OCI-LY1 (cell line): ENCODE measurements around the gene CLSTN2.

Source experiments
- H2AFZ ChIP-seq: fragments of 200-600 bp; sonication (generic), shearing (Covaris generic); 2 replicates; pipeline ENCODE4 v1.6.0; 2014; ENCODE audit warnings: antibody characterized with exemption, mild to moderate bottlenecking, low read length
- H3F3A ChIP-seq: fragments of 200-600 bp; sonication (generic), shearing (Covaris generic); 2 replicates; pipeline ENCODE4 v1.6.0; 2014; ENCODE audit warnings: mild to moderate bottlenecking, antibody characterized with exemption, low read length, moderate library complexity; ENCODE audit not compliant: insufficient read depth
- H3K27ac ChIP-seq: fragments of 200-600 bp; sonication (generic); 2 replicates; pipeline ENCODE4 v1.5.1; 2014; ENCODE audit warnings: low read length, mixed run types, mild to moderate bottlenecking, low read depth; ENCODE audit not compliant: poor library complexity, severe bottlenecking
- H3K27me3 ChIP-seq: fragments of 200-600 bp; sonication (generic); 2 replicates; pipeline ENCODE4 v1.6.0; 2014; ENCODE audit warnings: antibody characterized with exemption, mild to moderate bottlenecking, low read length, moderate library complexity; ENCODE audit not compliant: insufficient read depth
- H3K36me3 ChIP-seq: fragments of 200-600 bp; sonication (generic); 2 replicates; pipeline ENCODE4 v1.6.1; 2014; ENCODE audit warnings: mild to moderate bottlenecking, antibody characterized with exemption, low read length, moderate library complexity, mixed read lengths; ENCODE audit not compliant: insufficient read depth
- H3K4me1 ChIP-seq: fragments of 200-600 bp; sonication (generic); 2 replicates; pipeline ENCODE4 v1.5.1; 2014; ENCODE audit warnings: mild to moderate bottlenecking, low read length, moderate library complexity; ENCODE audit not compliant: insufficient read depth, severe bottlenecking
- H3K4me2 ChIP-seq: fragments of 200-600 bp; sonication (generic), shearing (Covaris generic); 2 replicates; pipeline ENCODE4 v1.6.1; 2014; ENCODE audit warnings: low read length
- H3K4me3 ChIP-seq: fragments of 200-600 bp; sonication (generic); 2 replicates; pipeline ENCODE4 v1.5.1; 2014; ENCODE audit warnings: low read length, low read depth, mild to moderate bottlenecking, mixed read lengths; ENCODE audit not compliant: poor library complexity, severe bottlenecking
- H3K79me2 ChIP-seq: fragments of 200-600 bp; shearing (Covaris generic); 2 replicates; pipeline ENCODE4 v1.6.1; 2016; ENCODE audit warnings: mixed run types, low read length, mixed read lengths; ENCODE audit not compliant: insufficient read depth
- H3K9ac ChIP-seq: fragments of 200-600 bp; sonication (generic), shearing (Covaris generic); 2 replicates; pipeline ENCODE4 v1.6.1; 2014; ENCODE audit warnings: mild to moderate bottlenecking, low read length, mixed read lengths
- H3K9me2 ChIP-seq: fragments of 200-600 bp; sonication (generic), shearing (Covaris generic); 2 replicates; pipeline ENCODE4 v1.6.1; 2014; ENCODE audit warnings: low read depth, mild to moderate bottlenecking, low read length, mixed read lengths
- H3K9me3 ChIP-seq: fragments of 200-600 bp; shearing (Covaris generic); 2 replicates; pipeline ENCODE4 v1.6.1; 2014; ENCODE audit warnings: low read length, mixed read lengths
- H4K20me1 ChIP-seq: fragments of 200-600 bp; sonication (generic), shearing (Covaris generic); 2 replicates; pipeline ENCODE4 v1.6.0; 2016; ENCODE audit warnings: mild to moderate bottlenecking, low read length; ENCODE audit not compliant: insufficient read depth
- CTCF ChIP-seq: fragments of 200-600 bp; sonication (generic), shearing (Covaris generic); IDR thresholded peaks from 2 replicates; pipeline ENCODE4 v1.5.1; 2017; ENCODE audit warnings: mild to moderate bottlenecking, antibody characterized with exemption, low read length, moderate library complexity, mixed read lengths
- EZH2 ChIP-seq: fragments of 200-600 bp; sonication (generic), shearing (Covaris generic); IDR thresholded peaks from 2 replicates; pipeline ENCODE4 v1.8.0; 2017; ENCODE audit warnings: borderline replicate concordance, mixed run types, mild to moderate bottlenecking, antibody characterized with exemption, low read length, moderate library complexity, mixed read lengths

The CLSTN2 gene

GRCh38 chr3:140077406-140077805, 142.4 kb downstream of the CLSTN2 start:
- TF ChIP-seq CTCF = no peak
- no peak for TF ChIP-seq EZH2
- no peak overlapping the region for H3K4me2 ChIP-seq

GRCh38 chr3:140078343-140078742, 143.4 kb downstream of the CLSTN2 start:
- Histone ChIP-seq H3K27ac (no peak overlapping the region), H3K36me3 (no peaks in the 10 kb centered on the region), H3K4me3 (no peak overlapping the region), H3K9ac (no peak overlapping the region), H3K4me2 (no peak overlapping the region), H3K4me1 (no peaks in the 10 kb centered on the region), H3K9me3 (no peaks in the 10 kb centered on the region), H3K79me2 (no peaks in the 10 kb centered on the region), H3F3A (no peaks in the 10 kb centered on the region), H2AFZ (no peak overlapping the region), H4K20me1 (no peaks in the 10 kb centered on the region), H3K27me3 (no peaks in the 10 kb centered on the region), H3K9me2 (no peaks in the 10 kb centered on the region)
- TF ChIP-seq EZH2 (no peak), CTCF (no peak)

More at GRCh38 chr3:140077406-140077805, 142.4 kb downstream of the CLSTN2 start:
- H3K9me3 ChIP-seq = no peaks in the 10 kb centered on the region
- no peaks in the 10 kb centered on the region for H3K9me2 ChIP-seq
- H3F3A ChIP-seq = no peaks in the 10 kb centered on the region
- no peak overlapping the region for H3K27ac ChIP-seq
- H3K36me3 ChIP-seq = no peaks in the 10 kb centered on the region
- H2AFZ ChIP-seq = no peak overlapping the region
- H3K4me1 ChIP-seq = no peaks in the 10 kb centered on the region
- no peaks in the 10 kb centered on the region for H3K27me3 ChIP-seq
- H3K4me3 ChIP-seq = no peak overlapping the region
- H3K9ac ChIP-seq = no peak overlapping the region
- no peaks in the 10 kb centered on the region for H3K79me2 ChIP-seq
- H4K20me1 ChIP-seq = no peaks in the 10 kb centered on the region

GRCh38 chr3:140078940-140079339, 144.0 kb downstream of the CLSTN2 start:
- H3K4me2 ChIP-seq = no peak overlapping the region

More at GRCh38 chr3:140078940-140079339, 144.0 kb downstream of the CLSTN2 start:
- Histone ChIP-seq H4K20me1 (no peaks in the 10 kb centered on the region), H3K4me1 (no peaks in the 10 kb centered on the region), H3F3A (no peaks in the 10 kb centered on the region), H3K4me3 (no peak overlapping the region), H3K27ac (no peak overlapping the region), H3K36me3 (no peaks in the 10 kb centered on the region), H3K79me2 (no peaks in the 10 kb centered on the region), H3K9me3 (no peaks in the 10 kb centered on the region), H3K9ac (no peak overlapping the region), H2AFZ (no peak overlapping the region), H3K27me3 (no peaks in the 10 kb centered on the region), H3K9me2 (no peaks in the 10 kb centered on the region)
- no peak for TF ChIP-seq CTCF
- no peak for TF ChIP-seq EZH2
